HG03045 (cell line): ENCODE results near the gene TLE5.
"Not testable (repeated sequence)": the region's sequence is repeated elsewhere in the genome, so short reads cannot be mapped to it uniquely, and the experiment has no call there.

Experiments used
- ATAC-seq: cut with Tn5 transposase; IDR thresholded peaks from one replicate; pipeline ENCODE4 v1.9.1; 2021; ENCODE audit warnings: mild to moderate bottlenecking, moderate library complexity; ENCODE audit not compliant: unreplicated experiment

The TLE5 gene

GRCh38 chr19:3027981-3028304, 34.4 kb downstream of the TLE5 start:
- no peak for ATAC-seq

GRCh38 chr19:3027292-3027691, 35.0 kb downstream of the TLE5 start:
- no peak for ATAC-seq

GRCh38 chr19:3026768-3027167, 35.5 kb downstream of the TLE5 start:
- ATAC-seq, result no peak

- ATAC-seq, result no peak
These were observed 36.8 kb downstream of the TLE5 start for GRCh38 chr19:3025549-3025886.

- no peak for ATAC-seq
These were observed 37.3 kb downstream of the TLE5 start for GRCh38 chr19:3024870-3025548.

- no peak for ATAC-seq
These were observed 37.8 kb downstream of the TLE5 start for GRCh38 chr19:3024509-3024869.

- no peak for ATAC-seq
These were observed 41.9 kb downstream of the TLE5 start for GRCh38 chr19:3020321-3020960.

- no peak for ATAC-seq
These were observed 43.0 kb downstream of the TLE5 start for GRCh38 chr19:3019211-3019854.

GRCh38 chr19:3017923-3018322, 44.4 kb downstream of the TLE5 start:
- no peak for ATAC-seq

- ATAC-seq, result no peak
These were observed 46.9 kb downstream of the TLE5 start for GRCh38 chr19:3015126-3016057.

GRCh38 chr19:3014135-3014534, 48.2 kb downstream of the TLE5 start:
- no peak for ATAC-seq

GRCh38 chr19:3013263-3013725, 49.0 kb downstream of the TLE5 start:
- no peak for ATAC-seq

GRCh38 chr19:3012621-3013262, 49.6 kb downstream of the TLE5 start:
- no peak for ATAC-seq

GRCh38 chr19:3012059-3012458, 50.2 kb downstream of the TLE5 start:
- not testable (repeated sequence) for ATAC-seq

- ATAC-seq, result no peak
These were observed 51.4 kb downstream of the TLE5 start for GRCh38 chr19:3010871-3011270.

- ATAC-seq, result no peak
These were observed 53.3 kb downstream of the TLE5 start for GRCh38 chr19:3008994-3009393.

- ATAC-seq, result no peak
These were observed 54.3 kb downstream of the TLE5 start for GRCh38 chr19:3007975-3008374.

- ATAC-seq, result no peak
These were observed 56.1 kb downstream of the TLE5 start for GRCh38 chr19:3006075-3006767.

GRCh38 chr19:3005345-3005744, 57.0 kb downstream of the TLE5 start:
- ATAC-seq, result no peak

- no peak for ATAC-seq
These were observed 57.8 kb downstream of the TLE5 start for GRCh38 chr19:3004522-3004921.
